ENCODE results near the gene ZMIZ1.
A peak's percentile ranks its signal among the peaks of the same experiment; 100 is the strongest.

Gene ZMIZ1

DNA sequence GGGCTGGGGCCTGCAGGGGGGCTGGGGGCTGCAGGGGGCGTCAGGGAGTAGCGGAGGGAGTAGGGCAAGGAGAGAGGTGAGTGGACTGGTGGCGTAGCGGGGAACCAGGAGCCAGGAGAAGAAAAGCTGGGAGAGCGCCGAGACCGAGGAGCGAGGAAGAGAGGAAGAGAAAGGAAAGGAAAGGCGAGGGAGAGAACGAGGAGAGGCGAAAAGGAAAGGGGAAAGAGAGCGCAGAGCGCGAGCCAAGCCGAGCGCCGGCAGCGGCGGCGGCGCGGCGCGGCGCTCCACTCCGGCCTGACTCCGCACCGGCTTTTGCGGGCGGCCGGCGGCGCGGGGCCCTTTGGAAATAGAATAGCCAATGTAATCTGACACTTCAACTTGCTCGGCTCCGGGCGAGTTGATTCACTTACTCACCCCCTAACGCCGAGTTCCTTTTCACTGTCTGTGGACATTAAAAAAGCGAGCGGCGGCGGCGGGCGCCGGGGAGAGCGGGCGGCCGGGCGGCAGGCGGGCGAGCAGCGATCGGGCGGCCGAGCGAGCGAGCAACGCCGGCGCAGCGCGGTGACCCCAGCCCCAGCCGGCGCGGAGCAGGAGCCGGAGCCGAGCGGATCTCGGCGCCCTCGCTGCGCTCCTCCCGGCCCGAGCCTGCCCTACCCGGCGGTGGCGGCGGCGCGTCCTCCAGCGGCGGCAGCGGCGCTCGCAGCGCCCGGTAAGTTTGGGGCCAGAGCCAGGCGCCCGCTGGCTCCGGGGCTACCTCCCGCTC, at the start of gene ZMIZ1:
TSS of gene ZMIZ1 (plus strand) at position 405 of the 763 bp plus-strand sequence. CDS start 132,667 bp downstream, outside the sequence.
- no peak for DNase-seq

DNA sequence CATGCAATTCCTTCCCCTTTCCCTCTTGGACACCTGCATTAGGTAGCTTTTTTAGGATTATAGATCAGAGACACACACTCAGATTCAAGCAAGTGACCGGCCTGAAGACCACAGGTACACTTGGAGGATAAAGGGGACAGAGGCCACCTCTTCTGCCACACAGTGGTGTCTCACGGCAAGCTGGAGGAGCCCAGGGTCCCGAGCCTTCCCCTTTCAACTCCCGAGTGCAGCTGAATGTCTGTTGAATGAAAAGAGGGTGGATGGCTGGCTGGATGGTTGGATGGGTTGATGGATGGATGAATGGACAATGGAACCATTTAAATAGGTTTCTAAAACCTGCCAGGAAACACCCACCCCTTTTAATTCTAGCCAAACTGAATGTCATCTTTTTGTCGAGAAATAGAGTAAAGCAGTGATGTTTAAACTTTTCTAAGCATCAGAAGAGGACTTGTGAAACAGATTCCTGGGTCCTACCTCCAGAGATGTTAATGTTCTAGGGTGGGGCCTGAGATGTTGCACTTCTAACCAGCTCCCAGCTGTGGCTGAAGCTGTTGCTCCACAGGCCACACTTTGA, 49.2 kb upstream of the ZMIZ1 start:
- no peak for DNase-seq

GRCh38 chr10:79020015-79020491, 48.7 kb upstream of the ZMIZ1 start:
- DNase-seq, result no peak

- DNase-seq, result no peak
Observed at GRCh38 chr10:79020605-79021004, 48.2 kb upstream of the ZMIZ1 start.

DNA sequence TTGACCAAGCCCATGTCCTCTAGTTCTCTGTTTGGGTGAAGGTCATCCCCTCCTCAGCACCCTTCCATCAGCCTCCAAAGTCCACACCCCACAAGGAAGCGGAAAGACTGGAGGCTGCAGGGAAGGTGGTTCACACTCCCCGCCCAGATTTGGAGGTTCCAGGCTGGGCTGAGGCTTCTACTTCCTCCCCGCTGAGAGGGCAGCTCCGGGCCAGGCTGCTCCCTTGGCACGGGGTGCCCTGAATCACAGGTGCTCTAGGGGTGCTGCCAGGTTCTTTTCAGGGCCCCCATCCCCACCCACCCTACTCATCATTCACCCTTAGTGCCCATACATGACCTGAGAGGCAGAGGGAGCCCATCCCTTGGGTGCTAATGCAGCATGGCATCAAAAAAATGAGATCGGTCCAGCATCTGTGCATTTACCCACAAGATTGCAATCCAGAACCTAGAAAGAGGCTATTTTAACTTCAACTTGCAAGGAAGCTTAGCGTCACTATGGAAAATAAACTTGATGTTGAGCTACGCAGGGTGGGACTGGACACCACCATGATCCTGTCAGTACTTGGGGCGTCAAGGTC, 47.3 kb upstream of the ZMIZ1 start:
- no peak for DNase-seq

DNA sequence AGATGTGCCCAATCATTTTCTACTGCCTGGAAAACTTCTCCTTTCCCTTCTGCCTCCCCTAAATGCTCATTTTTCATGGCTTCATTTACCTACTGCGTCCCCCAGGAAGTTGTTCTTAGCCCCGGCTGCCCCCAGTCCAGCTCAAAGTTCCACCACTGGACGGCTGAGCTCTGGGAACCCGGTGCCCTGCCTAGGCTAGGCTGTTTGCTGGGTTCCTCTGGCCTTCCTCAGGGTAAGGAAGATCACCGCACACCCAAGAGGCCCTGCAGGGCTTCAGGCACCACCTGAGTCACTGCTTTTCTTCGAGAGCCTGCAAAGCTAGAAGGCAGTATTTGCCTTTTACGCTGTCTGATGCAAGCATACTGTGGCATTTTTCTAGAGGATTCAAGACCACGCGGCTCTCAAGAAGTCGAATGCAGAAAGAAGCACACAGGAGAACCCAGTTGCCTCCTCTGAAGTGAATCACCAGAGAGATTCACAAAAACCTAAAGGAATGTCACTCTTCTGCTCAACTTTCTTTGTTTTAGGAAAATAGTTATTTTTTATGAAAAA, 46.7 kb upstream of the ZMIZ1 start:
- no peak for DNase-seq

GRCh38 chr10:79022565-79023230, 46.1 kb upstream of the ZMIZ1 start:
- no peak for DNase-seq

- DNase-seq, result no peak
Observed at GRCh38 chr10:79023240-79024162, 45.3 kb upstream of the ZMIZ1 start.

DNA sequence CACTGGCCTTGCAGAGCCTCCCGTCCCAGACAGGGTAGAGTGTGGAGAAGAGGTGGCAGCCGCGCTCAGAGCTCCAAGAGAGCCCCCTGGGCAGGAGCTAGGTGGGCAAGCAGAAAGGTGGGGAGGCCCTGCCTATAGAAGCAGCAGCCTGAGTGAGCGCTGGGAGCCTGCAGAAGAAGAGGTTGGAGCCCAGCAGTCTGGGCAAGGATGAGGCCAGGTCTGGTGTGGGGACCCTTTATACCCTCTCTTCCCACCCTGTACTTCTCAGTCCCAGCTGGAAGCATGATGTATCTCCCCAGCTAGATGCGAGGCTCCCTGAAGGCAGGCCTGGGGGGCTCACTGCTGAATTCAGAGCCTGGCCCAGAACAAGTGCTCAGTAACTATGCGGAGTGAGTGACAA, 44.5 kb upstream of the ZMIZ1 start:
- DNase-seq, result no peak

DNA sequence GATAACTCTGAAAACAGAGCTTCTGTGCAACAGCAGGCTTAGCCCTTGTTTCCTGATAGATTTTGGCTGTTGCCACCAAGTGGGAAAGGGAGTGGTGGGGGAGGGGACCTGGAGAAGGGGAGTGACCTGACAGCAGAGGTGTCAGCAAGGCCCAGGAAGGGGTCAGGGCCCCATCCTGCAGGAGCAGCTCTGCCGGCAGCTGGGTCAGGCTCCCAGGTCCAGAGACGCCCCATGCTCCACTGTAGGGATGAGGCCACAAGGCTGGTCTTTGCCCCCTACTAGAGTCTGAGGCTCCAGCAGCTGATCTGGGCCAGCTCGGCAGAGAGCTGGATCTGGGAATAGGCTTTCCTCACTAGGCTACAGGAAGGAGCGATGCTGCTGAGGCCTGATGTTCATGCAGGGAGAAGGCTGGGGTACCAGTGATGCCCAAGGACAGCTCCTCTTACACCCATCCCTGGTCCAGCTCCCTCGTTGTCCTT, 44.0 kb upstream of the ZMIZ1 start:
- no peak for DNase-seq

- no peak for DNase-seq
Observed at GRCh38 chr10:79025199-79025832, 43.5 kb upstream of the ZMIZ1 start.

DNA sequence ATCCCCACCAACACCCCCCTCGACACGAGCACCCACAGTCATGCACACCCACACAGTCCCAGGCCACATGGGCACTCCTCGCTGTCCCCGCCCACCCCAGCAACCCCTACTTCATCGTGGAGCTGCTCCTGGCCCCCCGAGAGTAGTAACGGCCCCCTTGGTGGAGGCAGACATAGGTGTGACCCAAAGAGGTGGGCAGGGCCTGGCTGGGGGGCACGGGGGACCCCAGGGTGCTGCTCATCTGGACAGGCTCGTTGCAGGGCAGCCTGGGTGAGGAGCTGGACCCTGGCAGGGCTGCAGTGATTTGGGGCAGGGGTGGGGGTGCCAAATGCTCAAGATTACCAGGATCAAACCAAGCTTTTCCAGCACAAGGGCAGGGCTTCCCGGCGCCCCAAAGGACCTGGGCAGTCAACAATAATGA, 42.4 kb upstream of the ZMIZ1 start:
- no peak for DNase-seq

DNA sequence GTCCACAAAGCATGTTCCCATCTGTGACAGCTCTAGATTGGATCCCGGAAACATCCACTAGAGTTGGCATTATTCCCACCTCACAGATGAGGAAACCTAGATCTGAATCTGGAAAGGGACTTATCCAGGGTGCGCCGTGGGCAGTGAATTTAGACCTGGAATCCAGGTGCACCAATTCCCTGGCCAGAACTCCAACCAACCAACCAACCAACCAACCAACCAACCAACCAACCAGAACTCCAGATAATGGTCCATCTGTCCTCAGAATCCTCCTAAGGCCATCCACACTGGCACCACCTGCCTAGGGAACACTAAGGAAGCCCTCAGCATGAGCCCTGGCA, 42.0 kb upstream of the ZMIZ1 start:
- no peak for DNase-seq

DNA sequence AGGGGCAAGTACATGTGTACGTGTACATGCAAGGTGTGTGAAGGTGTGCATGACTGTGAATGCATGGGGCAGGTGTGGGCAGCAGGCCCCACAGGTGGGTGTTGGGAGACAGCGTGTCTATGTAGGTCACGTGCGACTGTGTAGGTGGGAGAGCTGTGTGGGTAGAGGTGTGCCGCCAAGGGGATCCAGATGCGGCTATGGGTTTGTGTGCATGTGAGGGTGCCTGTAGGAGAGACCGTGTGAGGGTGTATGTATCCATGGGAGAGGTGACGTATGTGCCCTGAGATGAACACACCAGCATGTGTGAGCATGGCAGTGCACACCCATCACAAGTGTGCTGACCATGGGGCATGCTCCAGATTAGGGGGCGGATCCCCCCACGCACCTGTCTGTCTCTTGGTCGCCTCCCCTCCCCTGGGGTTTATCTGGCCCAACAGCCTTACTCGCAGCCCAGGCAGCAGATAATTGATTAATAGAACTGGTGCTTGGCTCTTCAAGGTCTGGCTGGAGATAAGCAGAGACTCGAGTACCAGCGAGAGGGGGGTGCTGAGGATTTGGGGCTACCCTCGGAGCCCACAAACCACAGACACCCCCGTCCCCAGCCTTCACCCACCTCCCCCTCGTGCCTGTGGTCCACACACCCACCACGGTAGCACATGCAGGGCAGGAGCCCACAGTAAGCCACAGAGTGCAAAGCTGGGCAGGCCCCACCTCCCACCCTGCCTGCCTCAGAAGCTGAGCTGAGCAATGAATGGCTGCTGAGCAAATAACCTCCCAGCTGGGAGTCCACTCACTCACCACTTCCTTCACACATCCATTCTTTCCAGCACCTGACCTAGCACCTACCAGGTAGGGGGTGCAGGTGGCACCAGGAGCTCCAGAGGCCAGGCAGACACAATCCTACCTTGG, 41.4 kb upstream of the ZMIZ1 start:
- peak; percentile 62 for DNase-seq

DNA sequence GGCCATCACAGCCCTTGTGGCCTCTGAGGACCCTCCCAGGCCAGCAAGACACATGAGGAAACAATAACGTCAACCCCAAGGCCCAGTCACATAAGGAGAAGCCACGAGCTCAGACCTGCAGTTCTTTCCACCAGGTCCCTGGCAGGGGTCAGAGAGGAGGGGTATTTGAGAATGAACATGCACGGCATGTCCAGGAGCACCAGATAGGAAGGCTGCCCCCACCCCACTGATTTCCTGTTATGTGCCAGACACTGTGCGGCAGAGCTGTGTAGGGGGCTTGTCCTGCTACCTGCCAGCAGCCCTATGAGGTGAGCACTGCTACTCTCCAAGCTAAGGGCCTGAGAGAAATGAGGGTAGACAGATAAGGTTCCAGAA, 40.7 kb upstream of the ZMIZ1 start:
- DNase-seq, result no peak

DNA sequence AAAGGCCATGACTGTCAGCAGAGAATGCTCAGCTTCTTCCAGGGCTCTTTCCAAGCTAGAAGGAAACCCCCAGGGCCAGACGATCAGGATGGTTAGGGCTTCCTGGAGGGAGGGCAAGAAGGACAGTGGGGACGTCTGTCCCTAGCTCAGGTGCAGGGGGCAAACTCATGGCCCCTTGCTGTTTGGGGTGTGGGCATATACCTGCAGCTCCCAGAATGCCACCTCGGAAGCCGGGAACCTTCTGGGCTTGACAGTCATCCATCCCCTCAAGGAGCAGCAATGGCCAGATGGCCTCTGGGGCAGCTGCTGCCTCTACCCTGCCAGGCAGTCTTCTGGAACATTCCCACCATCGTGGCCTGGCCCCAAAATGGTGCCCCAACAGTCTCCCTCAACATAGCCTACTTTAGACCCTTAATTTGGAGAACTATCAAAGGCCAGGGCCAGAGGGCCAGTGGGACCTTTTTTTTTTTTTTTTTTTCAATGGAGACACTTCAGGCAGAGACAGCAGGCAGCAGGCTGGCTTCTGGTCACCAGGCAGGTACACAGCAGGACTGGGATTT, 40.2 kb upstream of the ZMIZ1 start:
- DNase-seq, result no peak

- no peak for DNase-seq
Observed at GRCh38 chr10:79029478-79030390, 39.0 kb upstream of the ZMIZ1 start.

DNA sequence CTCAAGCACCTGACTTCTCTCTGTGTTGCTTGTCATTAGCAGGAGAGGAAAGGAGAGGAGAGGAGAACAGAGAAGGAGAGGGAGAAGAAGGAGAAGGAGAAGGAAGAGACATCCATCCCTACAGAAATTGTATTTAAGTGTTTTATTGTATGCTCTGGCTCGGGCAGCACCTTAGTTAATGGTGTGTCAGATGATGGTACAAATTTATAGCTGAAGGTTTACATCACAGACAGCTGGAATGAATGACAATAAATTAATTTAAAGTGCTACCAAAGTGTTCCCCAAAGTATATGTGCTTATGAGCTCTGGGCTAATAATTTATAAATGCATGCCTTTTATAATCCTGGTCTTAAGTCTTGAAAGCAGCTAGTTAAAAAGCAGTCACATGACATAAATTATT, 38.1 kb upstream of the ZMIZ1 start:
- no peak for DNase-seq

DNA sequence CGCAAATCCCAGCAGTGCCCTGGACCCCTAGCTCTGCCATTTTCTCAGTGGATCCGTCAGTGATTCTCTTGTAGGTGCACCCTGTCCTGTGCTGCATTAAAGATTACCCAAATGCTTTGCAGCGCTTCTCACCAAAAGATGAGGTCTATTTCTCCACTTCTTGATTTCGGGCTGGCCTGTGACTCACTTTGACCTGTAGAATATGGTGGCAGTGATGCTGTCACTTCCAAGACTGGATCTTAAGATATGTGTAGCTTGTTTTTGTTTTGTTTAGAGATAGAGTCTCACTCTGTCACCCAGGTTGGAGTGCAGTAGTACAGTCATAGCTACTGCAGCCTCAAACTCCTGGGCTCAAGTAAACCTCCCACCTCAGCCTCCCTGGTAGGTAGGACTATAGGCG, 37.0 kb upstream of the ZMIZ1 start:
- no peak for DNase-seq

Measured in NK-92 treated with Interleukin-12 subunit alpha and Interleukin-12 subunit beta, amount 100 ng/mL, for 24 hours (cell line).